Ishikawa (cell line): Measurements from ENCODE around the gene LTA.

Source experiments
- CEBPB ChIP-seq: IDR thresholded peaks from 2 replicates; pipeline ENCODE4 v1.6.1; 2012
- EP300 ChIP-seq: IDR thresholded peaks from 2 replicates; pipeline ENCODE4 v1.6.1; 2012; ENCODE audit warnings: borderline replicate concordance
- FOXM1 ChIP-seq: IDR thresholded peaks from 2 replicates; pipeline ENCODE4 v1.6.1; 2012; ENCODE audit warnings: low read depth, borderline replicate concordance
- NFIC ChIP-seq: IDR thresholded peaks from 2 replicates; pipeline ENCODE4 v1.6.1; 2012
- TF ChIP-seq, protein P1 (sequence below): IDR thresholded peaks from 2 replicates; pipeline ENCODE4 v1.6.1; 2012

DNA sequence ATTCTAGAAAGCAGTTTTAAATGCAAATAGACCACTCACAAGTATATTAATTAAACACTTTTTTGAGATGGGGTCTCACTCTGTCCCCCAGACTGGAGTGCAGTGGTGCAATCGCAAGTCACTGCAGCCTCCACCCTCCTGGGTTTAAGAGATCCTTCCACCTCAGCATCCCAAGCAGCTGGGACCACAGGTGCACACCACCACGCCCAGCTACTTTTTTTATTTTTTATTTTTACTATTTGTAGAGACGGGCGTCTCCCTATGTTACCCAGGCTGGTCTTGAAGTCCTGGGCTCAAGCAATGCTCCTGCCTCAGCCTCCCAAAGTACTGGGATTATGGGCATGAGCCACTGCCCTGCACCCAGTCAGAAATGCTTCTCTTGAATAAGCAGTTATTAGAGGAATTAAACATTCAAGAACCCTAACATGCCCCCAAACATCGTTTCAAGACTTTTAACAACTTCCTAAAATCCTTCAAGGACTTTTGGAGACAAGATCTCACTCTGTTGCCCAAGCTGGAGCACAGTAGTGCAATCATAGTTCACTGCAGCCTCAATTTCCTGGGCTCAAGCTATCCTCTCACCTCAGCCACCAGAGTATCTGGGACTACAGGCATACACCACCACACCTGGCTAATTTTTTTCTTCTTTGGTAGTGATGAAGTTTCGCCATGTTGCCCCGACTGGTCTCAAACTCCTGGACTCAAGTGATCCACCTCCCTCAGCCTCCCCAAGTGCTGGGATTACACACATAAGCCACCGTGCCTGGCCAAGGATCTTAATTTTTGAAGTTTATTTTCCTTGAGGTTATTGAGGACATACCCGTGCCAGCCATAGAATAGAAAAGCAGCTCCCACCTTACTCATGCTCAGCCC is 40.1 kb upstream of the LTA start:
- TF ChIP-seq NFIC (no peak), CEBPB (no peak), EP300 (no peak), FOXM1 (no peak)
- TF ChIP-seq, protein P1, sequence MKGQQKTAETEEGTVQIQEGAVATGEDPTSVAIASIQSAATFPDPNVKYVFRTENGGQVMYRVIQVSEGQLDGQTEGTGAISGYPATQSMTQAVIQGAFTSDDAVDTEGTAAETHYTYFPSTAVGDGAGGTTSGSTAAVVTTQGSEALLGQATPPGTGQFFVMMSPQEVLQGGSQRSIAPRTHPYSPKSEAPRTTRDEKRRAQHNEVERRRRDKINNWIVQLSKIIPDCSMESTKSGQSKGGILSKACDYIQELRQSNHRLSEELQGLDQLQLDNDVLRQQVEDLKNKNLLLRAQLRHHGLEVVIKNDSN = no peak
